Measurements from ENCODE around the gene IGF2R. TPM values are rescaled to one million over a fixed set of nuclear protein-coding genes. Genes with fewer than 3 reads are reported as not detected.

Gene IGF2R
- total RNA-seq, 1 donor from 2014 or later, result 247 TPM

DNA sequence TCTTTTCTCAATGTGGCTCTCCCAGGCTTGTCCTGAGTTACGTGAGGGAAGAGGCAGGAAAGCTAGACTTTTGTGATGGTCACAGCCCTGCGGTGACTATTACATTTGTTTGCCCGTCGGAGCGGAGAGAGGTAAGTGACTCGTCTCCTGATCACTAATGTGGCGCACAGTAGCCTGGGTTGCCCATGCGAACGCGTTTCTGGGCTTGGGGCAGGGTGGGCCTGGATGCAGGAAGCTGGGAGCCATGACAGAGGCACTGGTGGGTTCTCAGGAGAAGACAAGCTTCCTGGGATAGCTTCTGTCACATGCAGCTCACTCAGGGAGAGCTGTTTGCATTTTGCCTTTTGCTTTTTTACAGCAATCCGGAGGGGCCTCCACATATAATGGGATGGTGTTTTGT, 60.6 kb downstream of the IGF2R start:
- Mint-ChIP-seq H3K4me3 (ENCODE audit: unreplicated experiment) (no peak overlapping the region), H3K27ac (ENCODE audit: unreplicated experiment) (peak overlapping the region; percentile 96), H3K36me3 (ENCODE audit: low read depth) (peaks cover 36% of the 10 kb centered on the region), H3K4me1 (ENCODE audit: low read depth) (peaks cover 49% of the 10 kb centered on the region), H3K27me3 (ENCODE audit: low read depth) (no peaks in the 10 kb centered on the region), H3K9me3 (ENCODE audit: low read depth) (no peaks in the 10 kb centered on the region)
- DNase-seq (ENCODE audit: low spot score), result no peak
- TF ChIP-seq, protein P1, sequence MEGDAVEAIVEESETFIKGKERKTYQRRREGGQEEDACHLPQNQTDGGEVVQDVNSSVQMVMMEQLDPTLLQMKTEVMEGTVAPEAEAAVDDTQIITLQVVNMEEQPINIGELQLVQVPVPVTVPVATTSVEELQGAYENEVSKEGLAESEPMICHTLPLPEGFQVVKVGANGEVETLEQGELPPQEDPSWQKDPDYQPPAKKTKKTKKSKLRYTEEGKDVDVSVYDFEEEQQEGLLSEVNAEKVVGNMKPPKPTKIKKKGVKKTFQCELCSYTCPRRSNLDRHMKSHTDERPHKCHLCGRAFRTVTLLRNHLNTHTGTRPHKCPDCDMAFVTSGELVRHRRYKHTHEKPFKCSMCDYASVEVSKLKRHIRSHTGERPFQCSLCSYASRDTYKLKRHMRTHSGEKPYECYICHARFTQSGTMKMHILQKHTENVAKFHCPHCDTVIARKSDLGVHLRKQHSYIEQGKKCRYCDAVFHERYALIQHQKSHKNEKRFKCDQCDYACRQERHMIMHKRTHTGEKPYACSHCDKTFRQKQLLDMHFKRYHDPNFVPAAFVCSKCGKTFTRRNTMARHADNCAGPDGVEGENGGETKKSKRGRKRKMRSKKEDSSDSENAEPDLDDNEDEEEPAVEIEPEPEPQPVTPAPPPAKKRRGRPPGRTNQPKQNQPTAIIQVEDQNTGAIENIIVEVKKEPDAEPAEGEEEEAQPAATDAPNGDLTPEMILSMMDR (IDR thresholded peaks at IDR 0.05), result no peak

DNA sequence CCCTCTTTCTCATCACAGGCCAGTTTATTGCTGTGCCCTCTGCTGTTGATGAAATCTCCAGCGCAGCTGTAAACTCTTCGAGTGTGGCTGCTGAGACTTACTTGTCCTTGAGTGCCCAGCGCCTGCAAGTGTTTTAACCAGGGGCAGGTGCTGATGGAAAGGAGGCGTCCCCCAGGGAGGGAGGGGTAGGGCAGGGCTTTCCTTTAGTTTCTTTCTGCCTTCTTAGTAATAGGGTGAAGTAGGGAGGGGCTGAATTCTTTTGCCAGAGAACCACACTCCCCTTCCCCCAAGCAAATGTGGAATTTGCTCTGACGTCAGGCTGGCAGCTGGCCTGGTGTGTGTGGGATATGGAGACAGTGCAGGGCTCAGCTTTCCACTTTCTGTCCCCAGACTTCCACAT, 61.2 kb downstream of the IGF2R start:
- DNase-seq (ENCODE audit: low spot score), result no peak
- TF ChIP-seq, protein P1 (IDR thresholded peaks at IDR 0.05), result peak; percentile 55
- H3K27ac Mint-ChIP-seq (ENCODE audit: unreplicated experiment), result peak overlapping the region; percentile 96
- no peaks in the 10 kb centered on the region for H3K27me3 Mint-ChIP-seq (ENCODE audit: low read depth)
- H3K4me3 Mint-ChIP-seq (ENCODE audit: unreplicated experiment), result peak overlapping the region; percentile 54
- no peaks in the 10 kb centered on the region for H3K9me3 Mint-ChIP-seq (ENCODE audit: low read depth)
- peaks cover 49% of the 10 kb centered on the region for H3K4me1 Mint-ChIP-seq (ENCODE audit: low read depth)
- H3K36me3 Mint-ChIP-seq (ENCODE audit: low read depth), result peaks cover 40% of the 10 kb centered on the region

DNA sequence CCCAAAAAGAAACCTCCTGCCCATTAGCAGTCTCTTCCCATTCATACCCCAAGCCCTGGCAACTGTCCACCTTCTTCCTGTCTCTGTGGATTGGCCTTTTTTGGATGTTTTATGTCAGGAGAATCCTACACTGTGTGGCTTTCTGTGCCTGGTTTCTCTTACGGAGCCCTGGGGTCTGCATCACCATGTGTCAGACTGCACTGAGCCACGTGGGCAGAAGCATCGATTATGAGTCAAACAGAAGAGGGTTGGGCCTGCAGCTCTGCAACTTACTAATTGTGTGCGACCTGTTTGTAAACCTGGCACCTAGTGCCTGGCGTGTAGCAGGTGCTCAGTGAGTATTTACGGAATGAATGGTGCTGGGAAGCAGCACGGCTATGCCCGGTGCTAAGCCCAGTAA, 62.6 kb downstream of the IGF2R start:
- H3K9me3 Mint-ChIP-seq (ENCODE audit: low read depth), result no peaks in the 10 kb centered on the region
- TF ChIP-seq, protein P1 (IDR thresholded peaks at IDR 0.05), result no peak
- H3K27ac Mint-ChIP-seq (ENCODE audit: unreplicated experiment), result peak overlapping the region; percentile 96
- H3K4me3 Mint-ChIP-seq (ENCODE audit: unreplicated experiment), result no peak overlapping the region
- peaks cover 56% of the 10 kb centered on the region for H3K4me1 Mint-ChIP-seq (ENCODE audit: low read depth)
- peaks cover 46% of the 10 kb centered on the region for H3K36me3 Mint-ChIP-seq (ENCODE audit: low read depth)
- DNase-seq (ENCODE audit: low spot score), result no peak
- no peaks in the 10 kb centered on the region for H3K27me3 Mint-ChIP-seq (ENCODE audit: low read depth)

DNA sequence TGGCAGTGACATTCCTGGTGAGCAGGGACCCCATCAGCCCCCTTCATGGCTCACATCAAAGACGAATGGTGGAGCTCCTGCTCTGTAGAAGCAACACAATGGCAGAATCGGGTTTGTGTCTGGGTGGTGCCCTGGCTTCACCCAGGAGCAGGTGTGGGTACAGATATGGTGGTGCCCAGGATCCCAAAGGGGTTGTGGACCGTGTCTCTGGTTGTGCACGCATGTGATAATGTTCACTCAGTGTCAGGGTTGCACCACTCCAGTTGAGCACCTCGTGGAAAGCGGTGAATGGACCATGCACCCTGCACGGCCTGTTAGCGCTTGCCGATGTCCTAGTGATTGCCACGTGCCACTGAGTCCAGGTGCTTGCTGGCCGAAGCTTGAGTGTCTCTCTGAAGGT, 63.0 kb downstream of the IGF2R start:
- H3K4me3 Mint-ChIP-seq (ENCODE audit: unreplicated experiment), result no peak overlapping the region
- peaks cover 47% of the 10 kb centered on the region for H3K36me3 Mint-ChIP-seq (ENCODE audit: low read depth)
- peaks cover 57% of the 10 kb centered on the region for H3K4me1 Mint-ChIP-seq (ENCODE audit: low read depth)
- DNase-seq (ENCODE audit: low spot score), result no peak
- H3K9me3 Mint-ChIP-seq (ENCODE audit: low read depth), result no peaks in the 10 kb centered on the region
- H3K27me3 Mint-ChIP-seq (ENCODE audit: low read depth), result no peaks in the 10 kb centered on the region
- TF ChIP-seq, protein P1 (IDR thresholded peaks at IDR 0.05), result no peak
- H3K27ac Mint-ChIP-seq (ENCODE audit: unreplicated experiment), result peak overlapping the region; percentile 96

DNA sequence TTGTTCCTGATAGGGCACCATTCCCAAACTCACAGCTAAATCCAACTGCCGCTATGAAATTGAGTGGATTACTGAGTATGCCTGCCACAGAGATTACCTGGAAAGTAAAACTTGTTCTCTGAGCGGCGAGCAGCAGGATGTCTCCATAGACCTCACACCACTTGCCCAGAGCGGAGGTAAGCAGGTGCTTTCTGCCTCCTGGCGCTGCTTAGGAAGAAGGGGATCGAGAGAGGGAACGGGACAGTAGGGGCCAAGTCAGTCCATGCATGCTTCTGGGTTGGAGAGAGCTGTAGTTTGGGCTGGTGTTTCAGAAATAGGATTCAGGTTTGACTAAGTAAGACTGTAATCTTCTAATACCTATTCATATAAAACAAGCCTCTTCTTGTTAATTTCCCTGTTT, 63.7 kb downstream of the IGF2R start:
- Mint-ChIP-seq H3K36me3 (ENCODE audit: low read depth) (peaks cover 45% of the 10 kb centered on the region), H3K9me3 (ENCODE audit: low read depth) (no peaks in the 10 kb centered on the region), H3K27me3 (ENCODE audit: low read depth) (no peaks in the 10 kb centered on the region), H3K27ac (ENCODE audit: unreplicated experiment) (peak overlapping the region; percentile 27), H3K4me3 (ENCODE audit: unreplicated experiment) (no peak overlapping the region), H3K4me1 (ENCODE audit: low read depth) (peaks cover 57% of the 10 kb centered on the region)
- no peak for DNase-seq (ENCODE audit: low spot score)
- TF ChIP-seq, protein P1 (IDR thresholded peaks at IDR 0.05), result no peak

All from chondrocyte (in vitro differentiated cells).